Heart right ventricle (tissue), 16 donors: ENCODE measurements around the gene HOXD9. TPM values are rescaled to one million over a fixed set of nuclear protein-coding genes. Genes with fewer than 3 reads are reported as not detected.
A peak's percentile ranks its signal among the peaks of the same experiment; 100 is the strongest.

ENCODE experiments used
- ATAC-seq, 8 donors: fragments of 200-7000 bp; cut with Tn5 transposase; one replicate each; pipeline ENCODE4 v1.9.1; 2020; ENCODE audit warnings: mild to moderate bottlenecking in 8 of 8, moderate library complexity in 8 of 8, moderate number of reproducible peaks in 1 of 8
- DNase-seq, 2 donors: peaks; one replicate each; pipeline ENCODE4 v3.0.0-alpha.2; 2020
- H3K27ac ChIP-seq, 10 donors: fragments of 200-600 bp; sonication (generic) in 2 of 10; one replicate each; pipeline versions ENCODE4 v1.5.0 to v1.8.0; 2020 to 2022; ENCODE audit warnings: mild to moderate bottlenecking in 3 of 10
- H3K27me3 ChIP-seq, 7 donors: fragments of 200-600 bp; one replicate each; pipeline ENCODE4 v1.8.0; 2021 to 2022; ENCODE audit warnings: mild to moderate bottlenecking in 2 of 7
- H3K36me3 ChIP-seq, 9 donors: fragments of 200-600 bp; sonication (generic) in 1 of 9; one replicate each; pipeline versions ENCODE4 v1.5.0 to v1.8.0; 2020 to 2022; ENCODE audit warnings: mild to moderate bottlenecking in 2 of 9
- H3K4me1 ChIP-seq, 9 donors: fragments of 200-600 bp; sonication (generic) in 1 of 9; one replicate each; pipeline versions ENCODE4 v1.5.0 to v1.8.0; 2020 to 2022; ENCODE audit warnings: mild to moderate bottlenecking in 4 of 9
- H3K4me3 ChIP-seq, 10 donors: fragments of 200-600 bp; sonication (generic) in 2 of 10; one replicate each; pipeline versions ENCODE4 v1.5.0 to v1.8.0; 2020 to 2022; ENCODE audit warnings: mild to moderate bottlenecking in 7 of 10, moderate library complexity in 2 of 10
- H3K9me3 ChIP-seq, 11 donors: fragments of 200-600 bp in 10 of 11; sonication (generic) in 2 of 11; one replicate each; pipeline versions ENCODE4 v1.5.0 to v1.8.0; 2013 to 2022; ENCODE audit warnings: mild to moderate bottlenecking in 2 of 11, control low read depth in 1 of 11, moderate library complexity in 1 of 11
- CTCF ChIP-seq, 9 donors: fragments of 200-600 bp; sonication (generic) in 2 of 9; IDR thresholded peaks; one replicate each; pipeline versions ENCODE4 v1.5.0 to v1.8.0; 2021 to 2022; ENCODE audit warnings: antibody characterized with exemption in 9 of 9, mild to moderate bottlenecking in 5 of 9, moderate library complexity in 1 of 9
- WGBS, 2 donors: extraction: QIAGEN DNeasy Blood & Tissue Kit; methylation state at CpG; one replicate each; pipeline ENCODE4 v1.1.7; 2013; ENCODE audit warnings: inconsistent platforms in 1 of 2; 5-methylcytosine and 5-hydroxymethylcytosine counted together
- intact Hi-C, 10 donors: fragments of 100-400 bp; cut with DNase I; formaldehyde crosslinking; loops; one replicate each; pipeline versions ENCODE4 v1.11.1 to v1.14.2; 2022
- long read RNA-seq, 3 donors: library from polyadenylated mRNA; unstranded; transcript quantifications; one replicate each; pipeline ENCODE4 v2.0.0, GENCODE V29; 2020 to 2021
- polyA plus RNA-seq, 2 donors: library from polyadenylated mRNA; stranded (reverse); fragments of 200-250 nt; gene quantifications; one replicate each; pipeline ENCODE4 v1.2.3, GENCODE V29; 2013
- total RNA-seq, 10 donors: library from RNA; stranded (reverse); fragmentation: NEBNext Ultra II Directional in 3 of 10; extraction: Animal tissue kit (Norgen Biotek cat#: 25700) in 3 of 10; gene quantifications; one replicate each; pipeline versions ENCODE4 v1.2.1 to v1.2.4, GENCODE V29; 2021 to 2023
- donor health status: Arrhythmogenic right ventricular cardiomyopathy.
- donor health status: ischemic (EF 13 %, LVEDD 7.1; RV severe dilation, severe dysfunction).
- donor health status: healthy with polysubstance abuse.
- donor health status: DM: no; HTN: yes; CAD: no.
- donor health status: DM: no; HTN: no; CAD: no.
- donor health status: ischemic (EF 25% LVEDD 6.9; RV normal size, moderate dysfunction).
- donor health status: ischemic (EF 25% LVEDD 5.7; RV mildly dilated, moderate dysfunction).
- donor health status: healthy.
- donor health status: DM: yes; HTN: yes; CAD: no.
- donor health status: Ischemic cardiomyopathy.
- donor health status: ischemic (EF 35%, LVEDD 5.7; RV mildly dilated, moderate dysfunction).
- donor health status: nonischemic (EF 11% LVEDD 7.7; RV severe dilation, severe dysfunction).
- donor health status: DM: yes; HTN: yes; CAD: no.
- donor health status: PGD.
- donor health status: ischemic (EF 29% LVEDD 5.4; RV normal size, mild dysfunction).
- donor health status: nonischemic (EF 23%, LVEDD 6.1; RV moderate dilation, normal function).

Gene HOXD9
- under 1 TPM in 2 of 10 donors, not detected in 8; 0.15 to 0.29 TPM for total RNA-seq
- under 1 TPM; 0.16 to 0.29 TPM for polyA plus RNA-seq
- long read RNA-seq, donor 1, result 0 reads
- long read RNA-seq, donor 2, result 0 reads
- long read RNA-seq, donor 3, result 0 reads

DNA sequence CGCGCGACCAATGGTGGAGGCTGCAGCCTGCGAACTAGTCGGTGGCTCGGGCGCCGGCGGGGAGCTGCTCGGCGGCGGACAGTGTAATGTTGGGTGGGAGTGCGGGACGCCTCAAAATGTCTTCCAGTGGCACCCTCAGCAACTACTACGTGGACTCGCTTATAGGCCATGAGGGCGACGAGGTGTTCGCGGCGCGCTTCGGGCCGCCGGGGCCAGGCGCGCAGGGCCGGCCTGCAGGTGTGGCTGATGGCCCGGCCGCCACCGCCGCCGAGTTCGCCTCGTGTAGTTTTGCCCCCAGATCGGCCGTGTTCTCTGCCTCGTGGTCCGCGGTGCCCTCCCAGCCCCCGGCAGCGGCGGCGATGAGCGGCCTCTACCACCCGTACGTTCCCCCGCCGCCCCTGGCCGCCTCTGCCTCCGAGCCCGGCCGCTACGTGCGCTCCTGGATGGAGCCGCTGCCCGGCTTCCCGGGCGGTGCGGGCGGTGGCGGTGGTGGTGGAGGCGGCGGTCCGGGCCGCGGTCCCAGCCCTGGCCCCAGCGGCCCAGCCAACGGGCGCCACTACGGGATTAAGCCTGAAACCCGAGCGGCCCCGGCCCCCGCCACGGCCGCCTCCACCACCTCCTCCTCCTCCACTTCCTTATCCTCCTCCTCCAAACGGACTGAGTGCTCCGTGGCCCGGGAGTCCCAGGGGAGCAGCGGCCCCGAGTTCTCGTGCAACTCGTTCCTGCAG is at the start of gene HOXD9:
Gene HOXD9, plus strand, starts transcription at position 37 of the 728 bp plus-strand sequence. Its CDS starts 50 bp downstream, at position 87.
- H3K27me3 ChIP-seq, result peaks cover 64 to 100% (median 99%) of the 10 kb centered on the region in 7 donors
- 1 to 2% methylated on average over 64 to 84 of the region's 84 CpGs for WGBS, 2 donors
- TF ChIP-seq CTCF (IDR thresholded peaks at IDR 0.05), result no peak
- peaks cover 0 to 26% (median 20%) of the 10 kb centered on the region in 9 donors for H3K4me1 ChIP-seq
- H3K27ac ChIP-seq, result no peak within 1 kb of the TSS
- H3K36me3 ChIP-seq, result no peaks in the 10 kb centered on the region
- H3K9me3 ChIP-seq, result no peaks in the 10 kb centered on the region
- no peak for DNase-seq
- intact Hi-C loops, result loop anchor here in 7 of 10 donors (2.0 to 10.0 kb wide), 4 partner anchors 54 to 1024 kb away; no protein-coding TSS in a partner anchor
- H3K4me3 ChIP-seq, result peak within 1 kb of the TSS; percentile 8 to 49 (median 36)
- ATAC-seq, result peak in 3 of 8 donors; percentile 38 to 61 (median 38)

DNA sequence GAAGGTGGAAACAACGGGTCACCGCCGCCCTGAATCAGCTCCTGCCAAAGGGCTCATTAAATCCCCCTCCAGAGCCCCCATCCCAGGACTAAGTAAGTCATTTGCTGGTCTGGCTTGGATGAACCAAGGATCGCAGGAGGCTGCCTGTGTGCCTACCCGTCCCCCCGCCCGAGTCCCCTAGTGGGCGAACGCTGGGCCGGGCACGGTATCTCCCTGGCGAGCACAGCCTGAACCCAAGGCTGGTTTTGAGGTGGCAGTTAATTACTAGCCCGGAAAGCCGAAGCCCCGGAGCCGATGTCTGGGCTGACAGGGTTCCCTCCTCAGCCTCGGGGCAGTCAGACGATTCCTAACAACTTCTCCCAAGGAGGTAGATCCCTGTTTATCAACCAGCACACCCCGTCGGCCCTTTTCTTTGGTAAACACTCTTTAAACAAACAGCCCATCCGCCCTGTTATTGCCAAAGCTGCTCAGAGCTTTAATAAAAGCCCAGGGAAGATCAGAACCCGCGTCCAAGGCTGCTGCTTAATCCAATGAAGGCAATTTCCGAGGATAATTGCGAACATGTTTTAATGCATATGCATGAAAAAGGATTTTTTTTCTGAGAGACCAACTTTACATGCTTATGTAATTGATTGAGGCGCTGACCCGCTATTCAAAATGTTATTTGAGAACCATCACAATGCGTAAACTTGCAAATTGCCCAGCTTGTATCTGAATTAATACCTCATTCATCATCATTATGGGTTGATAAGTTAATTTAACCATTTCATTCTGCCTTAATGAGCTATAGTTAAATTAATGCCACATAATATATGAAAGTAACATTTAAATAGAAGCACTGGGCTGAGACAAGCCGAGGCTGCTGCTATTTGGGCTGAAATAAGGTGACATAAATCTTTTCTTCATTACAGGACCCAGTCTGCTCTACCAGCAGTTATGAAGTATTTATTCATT is 49.3 kb upstream of the HOXD9 start:
- WGBS, 2 donors, result 11 to 13% methylated on average over 29 of the region's 29 CpGs
- no peak for DNase-seq
- Histone ChIP-seq H3K4me3 (no peak overlapping the region), H3K4me1 (peaks cover 0 to 10% (median 4%) of the 10 kb centered on the region in 9 donors), H3K9me3 (peaks cover 0 to 2% (median 0%) of the 10 kb centered on the region in 11 donors), H3K27ac (no peak overlapping the region), H3K27me3 (peaks cover 56 to 100% (median 100%) of the 10 kb centered on the region in 7 donors), H3K36me3 (no peaks in the 10 kb centered on the region)
- ATAC-seq, result no peak
- intact Hi-C loops, result no loop called here
- no peak for TF ChIP-seq CTCF (IDR thresholded peaks at IDR 0.05)

DNA sequence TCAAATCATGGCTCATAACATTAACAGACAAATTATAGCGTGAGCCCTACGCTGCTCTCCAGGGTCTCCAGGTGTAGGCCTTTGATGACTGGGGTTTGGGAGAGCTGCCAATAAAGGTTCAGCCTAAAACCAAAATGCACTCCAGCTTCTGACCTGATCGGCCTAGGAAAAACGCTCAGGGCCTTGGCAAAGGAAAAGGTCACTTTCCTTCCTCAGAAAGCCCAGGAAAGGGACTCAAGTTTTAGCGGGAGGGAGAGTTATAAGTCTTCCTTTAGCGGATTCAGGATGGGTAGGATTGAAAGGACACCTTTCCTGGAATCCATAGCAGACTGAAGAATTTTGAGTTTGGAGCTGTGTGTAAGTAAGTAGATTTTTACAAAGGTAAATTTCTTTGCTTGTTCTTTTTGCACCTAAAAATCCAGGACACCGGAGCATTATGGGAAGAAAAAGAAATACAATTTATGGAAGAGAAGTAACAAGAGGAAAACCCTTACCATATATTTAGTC is 47.5 kb upstream of the HOXD9 start:
- H3K4me3 ChIP-seq, result no peak overlapping the region
- 38 to 48% methylated on average over 7 of the region's 7 CpGs for WGBS, 2 donors
- H3K9me3 ChIP-seq, result peaks cover 0 to 2% (median 0%) of the 10 kb centered on the region in 11 donors
- H3K36me3 ChIP-seq, result no peaks in the 10 kb centered on the region
- H3K27me3 ChIP-seq, result peaks cover 55 to 100% (median 100%) of the 10 kb centered on the region in 7 donors
- intact Hi-C loops, result no loop called here
- ATAC-seq (no peak), DNase-seq (no peak)
- peaks cover 0 to 17% (median 7%) of the 10 kb centered on the region in 9 donors for H3K4me1 ChIP-seq
- H3K27ac ChIP-seq, result no peak overlapping the region
- TF ChIP-seq CTCF (IDR thresholded peaks at IDR 0.05), result no peak

DNA sequence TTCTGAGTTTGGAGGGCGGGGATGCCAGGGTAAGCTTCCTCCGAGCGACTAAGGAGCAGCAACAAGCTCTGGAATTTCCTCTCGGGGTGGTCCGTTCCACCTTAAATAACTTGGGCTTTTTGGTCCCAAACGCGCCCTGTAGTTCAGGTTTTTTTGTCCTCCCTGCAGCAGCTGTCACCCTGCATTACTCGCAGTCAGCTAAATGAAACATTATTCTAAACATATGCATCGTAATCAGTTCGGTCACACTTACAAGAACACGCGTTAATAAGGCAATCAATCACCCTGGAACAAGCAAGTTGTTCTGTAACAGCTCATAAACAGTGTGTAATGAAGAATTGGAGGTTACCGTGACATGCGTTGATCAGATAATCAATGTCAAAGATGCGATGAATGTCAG is 47.0 kb upstream of the HOXD9 start:
- H3K27me3 ChIP-seq, result peaks cover 55 to 100% (median 98%) of the 10 kb centered on the region in 7 donors
- ATAC-seq, result no peak

More for the DNA sequence above, 47.0 kb upstream of the HOXD9 start:
- peaks cover 0 to 18% (median 8%) of the 10 kb centered on the region in 9 donors for H3K4me1 ChIP-seq
- no peak overlapping the region for H3K27ac ChIP-seq
- DNase-seq, result no peak
- H3K9me3 ChIP-seq, result peaks cover 0 to 2% (median 0%) of the 10 kb centered on the region in 11 donors
- 10 to 14% methylated on average over 15 of the region's 15 CpGs for WGBS, 2 donors
- H3K4me3 ChIP-seq, result no peak overlapping the region
- intact Hi-C loops, result no loop called here
- TF ChIP-seq CTCF (IDR thresholded peaks at IDR 0.05), result no peak
- H3K36me3 ChIP-seq, result no peaks in the 10 kb centered on the region
